Globus pallidus (tissue), 1 donor: ENCODE measurements around the gene LARGE1.

Experiments used
- DNase-seq: peaks from one replicate; pipeline ENCODE4 v3.0.0-alpha.2; 2015; ENCODE audit warnings: low spot score

Gene LARGE1

GRCh38 chr22:33720166-33720878, 200.0 kb downstream of the LARGE1 start:
- no peak for DNase-seq

- DNase-seq: no peak
Measured at GRCh38 chr22:33717694-33718396, 202.4 kb downstream of the LARGE1 start.

- DNase-seq: no peak
Measured at GRCh38 chr22:33715237-33715985, 204.9 kb downstream of the LARGE1 start.

DNA sequence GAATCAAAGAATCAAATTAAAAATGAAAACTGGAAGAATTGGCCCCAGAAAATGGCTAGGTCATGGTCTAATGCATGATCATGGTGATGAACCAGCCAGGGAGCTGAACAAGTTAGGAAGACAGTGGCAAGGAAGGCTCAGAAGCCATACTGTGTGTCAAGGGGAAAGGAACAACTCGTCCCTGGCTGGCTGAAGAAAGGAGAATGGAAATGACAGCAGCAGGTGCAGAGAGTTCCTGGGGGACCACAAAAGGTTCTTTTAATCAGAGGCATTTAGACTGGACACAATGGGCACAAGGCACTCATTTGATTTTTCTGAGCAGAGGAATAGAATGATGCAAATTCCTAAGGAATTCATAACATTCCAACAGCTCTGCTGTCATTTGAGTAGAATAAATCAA, 209.9 kb downstream of the LARGE1 start:
- DNase-seq: no peak

DNA sequence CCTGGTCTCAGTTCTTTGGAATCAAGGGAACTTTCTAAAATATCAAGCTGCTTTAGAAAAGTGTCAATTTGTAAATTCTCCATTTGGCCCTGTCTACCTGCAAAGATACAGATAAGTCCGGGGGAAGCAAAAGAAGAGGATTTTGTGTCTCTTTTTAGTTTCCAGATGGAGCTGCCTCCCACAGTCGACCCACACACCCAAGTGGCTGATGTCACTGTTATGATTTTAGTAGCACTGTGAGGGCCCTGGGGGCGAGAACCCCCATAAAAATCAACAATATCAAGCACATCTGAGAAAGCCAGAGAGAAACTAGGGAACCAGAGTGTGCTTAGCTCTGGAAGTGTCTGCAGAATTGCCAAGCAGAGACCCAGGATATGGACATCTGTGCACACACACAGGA, 212.7 kb downstream of the LARGE1 start:
- no peak for DNase-seq

DNA sequence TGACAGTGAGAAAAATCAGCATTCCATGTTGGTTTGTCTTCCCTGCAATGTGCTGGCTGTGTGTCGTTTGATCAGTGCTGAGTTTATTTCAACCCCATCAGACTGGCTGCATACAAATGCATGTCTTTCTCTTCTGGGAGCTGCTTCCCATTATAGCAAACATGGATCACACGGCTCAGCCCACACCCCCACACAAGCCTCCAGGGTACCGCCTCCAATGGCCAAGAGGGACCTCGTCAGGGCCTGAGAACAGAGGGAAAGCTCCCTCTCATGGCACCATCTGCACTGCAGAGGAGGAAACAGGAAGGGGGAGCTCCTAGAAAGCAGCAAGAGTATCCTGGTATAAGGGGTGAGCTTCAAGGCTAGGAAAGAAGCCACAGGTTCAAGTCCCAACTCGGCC, 214.2 kb downstream of the LARGE1 start:
- no peak for DNase-seq

DNA sequence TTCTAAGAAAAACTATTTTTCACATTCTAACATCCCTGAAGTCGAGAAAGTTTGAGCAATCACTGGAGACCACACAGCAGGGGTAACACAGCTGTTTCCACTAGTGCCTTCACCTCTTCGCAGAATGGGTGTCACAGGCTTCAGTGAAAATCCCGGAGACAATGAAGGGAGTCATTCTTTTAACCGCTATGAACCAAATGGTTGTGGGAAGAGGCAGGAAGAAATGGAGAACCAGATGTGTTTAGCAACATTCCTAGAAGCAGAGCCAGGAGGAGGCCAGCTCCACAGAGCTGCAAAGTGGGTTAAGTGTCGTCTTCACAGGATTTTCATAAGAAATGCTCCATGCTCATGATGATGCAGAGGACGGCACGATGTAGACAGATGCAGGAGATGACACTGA, 221.1 kb downstream of the LARGE1 start:
- DNase-seq: no peak

DNA sequence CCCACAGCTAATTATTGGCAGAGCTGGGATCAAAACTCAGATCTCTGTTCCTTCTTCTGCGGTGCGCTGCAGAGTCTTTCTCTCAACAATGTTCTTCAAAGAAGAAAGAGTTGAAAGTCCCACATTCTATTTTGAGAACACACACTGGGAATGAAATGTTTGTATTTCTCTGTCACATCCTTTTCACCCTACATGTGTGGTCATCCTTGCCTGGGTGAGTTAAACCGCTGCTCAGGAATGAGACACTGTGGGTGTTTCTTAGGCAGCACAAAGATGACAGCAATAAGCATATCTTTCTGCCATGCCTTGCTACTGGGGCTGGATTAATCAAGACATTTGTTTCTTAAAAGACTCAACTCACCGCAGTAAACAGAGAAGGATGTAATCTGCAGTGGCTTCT, 222.6 kb downstream of the LARGE1 start:
- DNase-seq: no peak

- DNase-seq: no peak
Measured at GRCh38 chr22:33691057-33691630, 229.1 kb downstream of the LARGE1 start.

GRCh38 chr22:33688903-33689302, 231.4 kb downstream of the LARGE1 start:
- no peak for DNase-seq

- no peak for DNase-seq
Measured at GRCh38 chr22:33687464-33687863, 232.8 kb downstream of the LARGE1 start.

DNA sequence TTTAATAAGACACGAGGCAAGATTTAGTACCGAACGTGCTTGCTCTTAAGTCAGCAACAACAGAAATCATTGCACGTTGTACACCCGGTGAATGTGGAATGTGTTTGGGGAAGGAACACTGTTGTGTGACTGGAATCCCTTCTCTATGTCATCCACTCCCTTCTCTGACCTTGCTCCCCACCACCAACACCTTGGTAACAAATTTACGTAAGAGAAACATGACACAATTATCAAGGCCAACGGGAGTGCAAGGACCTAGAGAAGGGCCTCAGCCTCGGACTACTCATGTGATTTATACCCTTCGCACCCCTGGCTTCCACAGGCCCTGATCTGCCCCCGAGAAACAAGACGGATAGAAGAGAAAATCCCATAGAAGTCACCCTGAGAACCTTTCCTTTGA, 236.2 kb downstream of the LARGE1 start:
- no peak for DNase-seq

DNA sequence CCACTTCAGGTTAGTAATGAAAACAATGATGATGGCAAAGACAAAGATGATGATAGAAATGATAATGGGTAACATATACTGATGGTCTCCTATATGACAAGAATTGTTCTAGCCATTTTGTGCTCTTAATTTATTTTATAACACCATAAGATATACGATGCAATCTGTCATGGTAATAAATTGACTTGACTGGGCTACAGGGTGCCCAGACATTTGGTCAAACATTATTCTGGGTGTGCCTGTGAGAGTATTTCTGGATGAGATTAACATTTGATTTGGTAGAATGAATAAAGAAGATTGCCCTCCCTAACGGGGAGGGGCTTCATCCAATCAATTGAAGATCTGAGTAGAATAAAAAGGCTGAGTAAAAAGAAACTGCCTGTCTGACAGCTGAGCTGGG, 237.3 kb downstream of the LARGE1 start:
- DNase-seq: no peak

DNA sequence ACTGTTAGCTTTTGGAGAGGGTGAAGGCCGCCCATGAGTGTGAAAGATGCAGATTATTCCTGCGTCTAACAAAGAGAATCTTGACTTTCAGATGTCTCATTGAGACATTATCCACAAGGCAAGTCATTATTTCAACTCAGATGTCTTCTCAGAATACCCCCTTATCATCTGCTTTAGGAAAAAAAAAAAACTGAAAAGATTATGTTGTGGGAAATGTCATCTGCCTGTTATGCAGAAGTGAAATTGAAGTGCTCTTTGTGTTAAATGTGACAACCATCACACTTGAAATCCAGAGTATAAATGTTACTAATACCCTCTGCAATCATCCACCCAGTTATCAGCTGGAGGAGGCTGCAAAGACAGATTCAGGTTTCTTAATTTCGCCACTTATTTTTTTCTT, 239.6 kb downstream of the LARGE1 start:
- no peak for DNase-seq

GRCh38 chr22:33678523-33678922, 241.8 kb downstream of the LARGE1 start:
- DNase-seq: no peak

GRCh38 chr22:33677536-33677935, 242.7 kb downstream of the LARGE1 start:
- no peak for DNase-seq

DNA sequence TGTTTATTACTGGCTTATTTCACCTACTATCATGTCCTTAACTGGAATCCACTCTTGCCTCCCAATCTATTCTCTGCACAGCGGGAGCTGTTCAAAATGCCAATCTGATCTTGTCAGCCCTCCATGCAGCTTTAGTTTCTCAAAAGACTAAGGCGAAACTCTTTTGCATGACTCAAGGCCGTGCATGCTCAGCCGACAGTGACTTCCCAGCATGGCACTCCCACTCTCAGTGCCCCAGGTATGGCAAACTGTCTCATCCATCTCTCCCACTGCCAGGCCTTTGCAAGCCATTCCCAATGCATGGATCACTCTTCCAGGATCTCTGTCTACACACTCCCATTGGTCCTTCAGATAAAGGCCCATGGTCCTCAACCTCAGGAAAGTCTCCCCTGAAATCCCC, 245.9 kb downstream of the LARGE1 start:
- DNase-seq: no peak

- no peak for DNase-seq
Measured at GRCh38 chr22:33669746-33670145, 250.5 kb downstream of the LARGE1 start.

DNA sequence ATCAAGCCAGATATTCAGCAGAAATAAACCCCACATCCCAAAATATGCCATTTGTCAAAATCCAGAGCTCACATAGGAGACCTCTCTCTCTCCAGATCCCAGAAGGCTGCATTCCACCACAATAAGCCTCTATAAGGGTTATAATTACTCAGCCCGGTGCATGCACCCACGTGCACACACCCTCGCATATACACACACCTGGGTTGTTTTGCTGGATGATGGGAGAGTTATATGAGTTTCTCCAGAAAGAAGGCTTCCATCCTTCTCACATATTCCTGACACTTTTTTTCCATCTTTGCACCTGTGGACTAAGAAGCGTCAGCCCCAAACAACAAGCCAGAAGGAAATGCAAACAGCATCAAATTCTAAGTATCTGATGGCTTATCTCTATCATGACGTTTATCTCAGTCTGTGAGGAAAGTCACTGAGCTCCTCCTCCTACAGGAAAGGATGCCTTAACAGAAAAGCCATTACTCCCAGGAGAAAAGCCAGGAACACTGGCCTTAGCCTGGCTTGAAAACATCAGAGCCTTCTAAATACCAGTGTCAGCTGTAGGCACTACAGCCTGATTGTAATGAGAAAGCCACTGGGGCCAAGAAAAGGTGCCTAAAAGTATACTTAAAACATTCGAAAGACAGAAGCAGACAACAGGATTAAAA, 253.2 kb downstream of the LARGE1 start:
- DNase-seq: no peak

DNA sequence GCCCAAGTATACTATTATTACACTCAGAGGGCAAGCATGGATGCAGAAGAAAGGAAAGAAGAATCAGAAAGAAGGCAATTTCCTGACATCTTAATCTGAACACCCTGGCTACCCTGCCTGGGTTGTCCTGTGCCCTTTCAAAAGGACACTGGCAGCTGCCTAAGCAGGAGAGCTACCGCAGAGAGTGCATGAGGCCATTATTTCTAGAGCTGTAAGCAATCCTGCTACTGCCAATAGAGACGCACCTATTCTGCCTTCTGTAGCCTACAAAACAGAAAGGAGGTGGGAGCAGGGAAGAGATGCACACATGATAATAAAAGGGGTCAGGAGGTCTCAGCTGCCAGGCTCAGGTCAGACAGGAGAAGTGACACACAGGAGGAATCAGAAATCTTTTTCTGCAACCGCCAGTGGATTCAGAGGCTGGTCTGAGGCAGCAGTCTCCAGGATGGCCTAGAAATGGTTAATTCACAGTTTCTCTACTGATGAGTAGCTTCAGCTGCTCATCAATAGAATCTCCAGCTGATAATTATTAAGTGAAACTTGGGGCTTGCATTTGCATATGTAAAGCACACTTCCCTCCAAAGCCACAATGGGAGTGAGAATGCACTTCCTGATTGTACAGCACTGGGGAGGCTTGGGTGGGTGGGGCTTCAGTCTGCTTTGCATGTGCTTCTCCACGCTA, 253.9 kb downstream of the LARGE1 start:
- no peak for DNase-seq

GRCh38 chr22:33659448-33659847, 260.8 kb downstream of the LARGE1 start:
- peak; percentile 5 for DNase-seq

- peak; percentile 7 for DNase-seq
Measured at GRCh38 chr22:33658775-33659174, 261.5 kb downstream of the LARGE1 start.
